ENCODE results near the gene CCNI.

- no peak for TF ChIP-seq NR2C2 (CRISPR knock-in tag; IDR thresholded peaks at IDR 0.05; ENCODE audit: borderline replicate concordance)
- TF ChIP-seq POLR2AphosphoS5 (IDR thresholded peaks at IDR 0.05; ENCODE audit: low read depth, low read length), result no peak
- no peak for TF ChIP-seq REST (IDR thresholded peaks at IDR 0.05; ENCODE audit: borderline replicate concordance in 1 of 2, low read depth in 1 of 2, low read length in 2 of 2)
- TF ChIP-seq SETDB1 (CRISPR knock-in tag; IDR thresholded peaks at IDR 0.05; ENCODE audit: borderline replicate concordance), result no peak
- no peak for TF ChIP-seq HINFP (CRISPR knock-in tag; IDR thresholded peaks at IDR 0.05; ENCODE audit: low read depth)
- TF ChIP-seq ADNP (CRISPR knock-in tag; IDR thresholded peaks at IDR 0.05), result no peak
- no peak for TF ChIP-seq ZNF282 (IDR thresholded peaks at IDR 0.05; ENCODE audit: partially characterized antibody)
- no peak for TF ChIP-seq ZNF224 (CRISPR knock-in tag; IDR thresholded peaks at IDR 0.05)
- no peak for TF ChIP-seq MATR3 (CRISPR knock-in tag; IDR thresholded peaks at IDR 0.05)
- TF ChIP-seq ATF3 (CRISPR knock-in tag; IDR thresholded peaks at IDR 0.05), result no peak
Observed at GRCh38 chr4:76998251-76998901, 77.4 kb downstream of the CCNI start.
